GM18498 (cell line): ENCODE data around the gene PLOD3.

Experiments
- ATAC-seq: cut with Tn5 transposase; IDR thresholded peaks from one replicate; pipeline ENCODE4 v1.9.1; 2021; ENCODE audit warnings: mild to moderate bottlenecking, moderate library complexity; ENCODE audit not compliant: unreplicated experiment

The PLOD3 gene

DNA sequence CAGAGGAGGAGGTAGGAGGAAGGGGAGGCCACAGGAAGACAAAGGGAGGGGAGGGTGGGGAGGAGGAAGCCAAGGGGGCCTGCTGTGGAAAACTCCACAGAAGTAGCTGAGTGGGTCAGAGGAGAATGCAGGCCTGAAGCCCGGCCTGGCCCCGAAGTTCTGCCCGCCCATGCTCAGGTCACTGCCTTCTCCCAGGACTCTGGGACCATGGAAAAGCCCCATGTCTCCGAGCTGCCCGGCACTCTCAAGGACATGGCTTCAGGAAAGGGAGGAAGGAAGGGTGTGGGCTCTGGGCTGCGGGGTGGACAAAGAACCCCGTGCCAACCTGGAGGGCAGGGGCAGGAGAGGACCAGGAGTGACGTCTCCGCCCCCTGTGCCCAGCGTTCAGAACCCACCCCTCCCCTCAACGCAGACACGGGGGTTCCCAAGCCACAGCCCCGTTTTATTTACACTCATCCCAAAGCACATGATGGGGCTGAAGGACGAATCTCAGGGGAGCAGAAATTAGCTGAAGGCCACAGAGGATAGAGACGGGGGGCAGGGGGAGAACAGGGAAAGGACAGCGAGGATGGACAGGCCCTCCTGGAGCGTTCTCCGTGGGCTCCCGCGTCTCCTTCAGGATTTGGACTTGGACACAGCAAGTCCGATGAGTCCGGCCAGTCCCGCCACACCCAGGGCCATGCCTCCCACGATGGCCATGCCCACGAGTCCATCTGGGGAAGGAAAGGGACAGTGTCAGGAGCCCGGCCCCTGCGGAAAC lies 22.0 kb upstream of the PLOD3 start:
- ATAC-seq, result no peak

GRCh38 chr7:101238226-101239182 lies 21.1 kb upstream of the PLOD3 start:
- ATAC-seq, result no peak

DNA sequence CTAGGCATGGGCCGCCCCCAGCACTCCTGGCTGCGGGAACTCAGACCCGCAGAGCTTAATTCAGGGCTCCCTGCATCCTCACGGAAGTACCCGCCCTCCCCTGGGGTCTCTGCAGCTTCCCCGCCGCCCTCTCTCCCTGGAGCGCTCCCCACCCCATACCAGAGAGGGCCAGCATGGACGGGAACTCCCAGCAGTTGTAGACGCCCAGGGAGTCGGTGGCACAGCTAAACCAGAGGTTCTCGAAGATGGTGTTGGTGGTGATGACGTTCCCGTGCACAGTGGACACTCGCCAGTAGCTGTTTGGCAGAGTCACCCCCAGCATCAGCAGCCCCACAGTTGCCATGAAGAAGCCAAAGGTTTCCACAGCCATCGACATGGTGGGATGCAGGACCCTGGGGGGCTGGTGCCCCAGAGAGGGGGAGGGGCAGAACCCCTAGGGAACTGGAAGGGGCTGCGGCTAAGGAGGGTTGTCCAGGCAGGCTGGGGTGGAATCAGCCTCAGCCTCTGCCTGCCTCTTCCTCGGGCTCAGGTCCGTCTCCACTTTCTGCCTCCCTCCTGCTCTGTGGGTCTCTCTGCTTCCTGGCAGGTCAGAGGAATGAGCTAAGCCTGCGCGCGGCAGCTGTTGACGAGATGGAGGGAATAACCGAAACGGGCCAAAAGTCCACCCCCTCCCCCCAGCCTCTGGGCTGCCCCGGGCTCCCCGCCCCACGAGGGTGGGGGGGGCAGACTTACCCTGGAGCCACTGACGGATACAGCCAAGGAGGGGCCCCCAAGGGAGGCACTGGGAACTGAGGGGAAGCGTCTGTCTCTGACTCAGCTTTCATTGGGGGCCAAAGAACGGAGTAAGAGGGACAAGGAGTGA lies 20.1 kb upstream of the PLOD3 start, which contains the start of gene CLDN15:
TSS of gene CLDN15 (minus strand) at position 597 of the 862 bp plus-strand sequence. CDS start at position 376, 221 bp downstream.
- ATAC-seq, result no peak

GRCh38 chr7:101236292-101236835 lies 19.0 kb upstream of the PLOD3 start:
- no peak for ATAC-seq

DNA sequence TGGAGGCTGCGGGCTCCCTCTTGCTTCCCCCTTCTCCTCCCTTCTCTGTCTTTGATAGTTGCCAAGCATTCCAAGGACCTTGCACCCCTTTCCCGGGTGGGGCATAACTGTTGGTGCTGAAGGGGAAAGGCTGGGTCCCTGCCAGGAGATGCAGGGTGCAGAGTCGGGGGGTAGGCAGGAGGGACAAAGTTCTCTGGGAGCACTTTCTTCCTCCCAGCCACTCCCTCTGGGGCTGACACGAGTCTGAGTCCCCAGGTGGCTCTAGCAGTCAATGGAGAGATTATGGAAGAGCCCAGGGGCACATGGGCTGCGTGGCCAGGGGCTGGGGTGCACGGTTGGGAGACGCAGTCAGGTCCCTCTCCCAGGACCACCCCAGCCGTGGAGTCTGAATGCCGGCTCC lies 18.1 kb upstream of the PLOD3 start:
- no peak for ATAC-seq

DNA sequence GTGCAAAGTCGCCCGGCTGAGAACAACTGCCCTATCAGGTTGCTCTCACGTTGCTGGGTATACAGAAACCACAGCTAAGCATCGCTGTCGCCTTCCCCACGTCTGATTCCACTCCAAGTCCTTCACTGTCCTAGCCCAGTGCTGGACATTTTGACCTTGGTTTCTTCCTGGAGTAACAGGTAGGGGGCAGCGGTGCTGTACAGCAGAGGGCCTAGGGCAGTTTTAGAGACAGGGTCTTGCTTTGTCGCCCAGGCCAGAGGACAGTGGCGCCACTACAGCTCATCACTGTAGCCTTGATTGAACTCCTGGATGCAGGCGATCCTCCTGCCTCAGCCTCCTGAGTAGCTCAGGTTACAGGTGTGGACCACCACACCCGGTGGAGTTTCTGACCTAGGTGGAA lies 17.7 kb upstream of the PLOD3 start:
- ATAC-seq, result no peak

DNA sequence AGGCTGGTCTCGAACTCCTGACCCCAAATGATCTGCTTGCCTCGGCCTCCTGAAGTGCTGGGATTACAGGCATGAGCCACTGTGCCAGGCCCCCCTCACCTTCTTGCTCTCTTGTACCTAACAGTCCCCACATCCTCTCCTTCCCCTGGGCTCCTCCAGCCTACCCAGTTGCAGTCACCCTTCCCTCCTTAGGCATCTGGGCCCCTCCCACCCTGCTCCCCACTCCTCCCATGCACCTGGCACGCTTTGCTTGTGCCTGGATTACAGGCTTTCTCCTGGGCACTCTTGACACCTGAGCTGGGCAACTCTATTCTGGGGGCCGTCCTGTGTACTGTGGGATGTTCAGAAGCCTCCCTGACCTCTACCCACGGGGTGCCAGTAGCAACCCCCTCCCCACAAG lies 17.3 kb upstream of the PLOD3 start:
- no peak for ATAC-seq

- ATAC-seq, result no peak
Measured at GRCh38 chr7:101233907-101234547, 16.6 kb upstream of the PLOD3 start.

DNA sequence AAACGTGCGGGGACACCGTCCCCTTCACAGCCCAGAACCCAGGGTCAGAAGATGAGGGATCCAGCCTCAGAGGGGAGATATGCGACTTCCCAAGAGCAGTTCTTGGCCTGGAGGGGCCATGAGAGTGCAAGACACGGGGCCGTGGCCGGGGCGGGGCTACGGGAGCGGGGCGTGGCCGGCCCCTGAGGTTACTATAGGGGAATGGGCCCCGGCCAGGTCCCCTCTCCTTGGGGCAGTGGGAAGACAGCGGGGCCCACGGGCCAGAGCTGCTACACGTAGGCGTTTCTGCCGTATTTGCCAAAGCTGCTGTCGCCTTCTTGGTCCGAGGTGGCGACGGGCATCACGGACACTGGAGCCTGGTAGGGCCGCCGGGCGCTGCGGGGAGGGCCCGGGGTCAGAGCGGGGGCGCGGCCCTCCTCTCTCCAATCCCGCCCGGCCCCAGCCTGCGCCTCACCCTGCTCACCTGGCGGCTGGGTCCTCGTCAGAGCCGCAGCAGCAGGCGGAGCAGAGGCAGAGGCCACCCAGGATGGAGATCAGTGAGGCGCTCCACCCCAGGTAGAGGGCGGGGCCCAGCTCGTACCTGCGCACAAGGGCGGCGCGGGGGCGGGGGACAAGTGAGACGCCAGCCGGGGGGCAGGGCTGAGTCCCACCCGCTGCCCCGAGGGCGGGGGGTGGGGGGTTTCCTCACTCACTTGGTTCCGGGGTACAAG lies 14.9 kb upstream of the PLOD3 start:
- no peak for ATAC-seq

GRCh38 chr7:101231644-101232043 lies 14.3 kb upstream of the PLOD3 start:
- ATAC-seq, result no peak

- ATAC-seq, result no peak
Measured at GRCh38 chr7:101226721-101227120, 9.3 kb upstream of the PLOD3 start.

- ATAC-seq, result no peak
Measured at GRCh38 chr7:101225650-101226049, 8.3 kb upstream of the PLOD3 start.

GRCh38 chr7:101223528-101223927 lies 6.1 kb upstream of the PLOD3 start:
- no peak for ATAC-seq

- ATAC-seq, result no peak
Measured at GRCh38 chr7:101222275-101222830, 5.0 kb upstream of the PLOD3 start.

DNA sequence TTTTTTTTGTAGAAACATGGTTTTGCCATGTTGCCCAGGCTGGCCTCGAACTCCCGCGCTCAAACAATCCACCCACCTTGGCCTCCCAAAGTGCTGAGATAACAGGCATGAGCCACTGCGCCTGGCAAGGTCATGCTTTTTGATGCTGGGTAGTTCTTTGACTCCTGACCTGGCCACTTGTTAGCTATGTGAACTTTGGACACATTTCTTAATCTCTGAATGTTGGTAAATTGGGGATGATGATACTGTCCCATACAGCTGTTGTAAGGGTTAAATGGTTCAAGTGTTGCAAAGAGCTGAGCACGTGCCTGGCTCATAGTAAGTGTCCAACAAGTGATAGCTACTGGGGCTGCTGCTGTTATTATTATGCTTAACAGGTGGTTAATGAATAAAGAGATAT lies 2.9 kb upstream of the PLOD3 start:
- ATAC-seq, result no peak

- peak; percentile 16 for ATAC-seq
Measured at GRCh38 chr7:101218236-101219125, 1.1 kb upstream of the PLOD3 start.

DNA sequence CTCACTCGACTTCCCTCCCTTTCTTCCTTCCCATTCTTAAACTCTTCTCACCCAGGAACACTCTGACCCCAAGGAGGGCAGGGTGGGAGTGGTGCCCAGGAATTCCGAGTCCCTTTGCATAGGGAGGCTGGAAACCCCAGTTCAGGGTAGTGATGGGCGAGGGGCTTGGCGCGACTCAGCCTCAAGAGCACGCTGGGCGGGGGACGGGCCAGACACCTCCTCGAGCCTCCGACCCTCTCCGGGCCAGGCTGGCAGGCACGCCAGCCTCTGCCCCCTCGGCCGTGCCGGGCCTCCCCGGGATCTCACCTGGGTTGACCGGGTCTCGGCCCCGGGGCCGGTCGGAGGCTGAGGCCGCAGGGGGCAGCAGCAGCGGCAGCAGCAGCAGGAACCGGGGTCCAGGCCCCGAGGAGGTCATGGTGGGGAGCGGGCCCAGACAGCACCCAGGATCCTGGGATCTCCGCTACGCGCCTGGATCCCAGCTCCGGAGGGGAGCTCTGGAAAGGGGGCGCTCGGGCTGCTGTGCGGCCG lies 457 bp downstream of the PLOD3 start:
- peak; percentile 29 for ATAC-seq
